Activated naive CD4-positive, alpha-beta T cell treated with anti-CD3 and anti-CD28 coated beads, Interleukin-2, amount 50 U/mL, for 16 hours (primary cell): ENCODE data around the gene PGF.
"Not testable (repeated sequence)": the region's sequence is repeated elsewhere in the genome, so short reads cannot be mapped to it uniquely, and the experiment has no call there.

Source experiments
- DNase-seq: peaks from one replicate; pipeline ENCODE4 v3.0.0-alpha.2; 2020

PGF gene

DNA sequence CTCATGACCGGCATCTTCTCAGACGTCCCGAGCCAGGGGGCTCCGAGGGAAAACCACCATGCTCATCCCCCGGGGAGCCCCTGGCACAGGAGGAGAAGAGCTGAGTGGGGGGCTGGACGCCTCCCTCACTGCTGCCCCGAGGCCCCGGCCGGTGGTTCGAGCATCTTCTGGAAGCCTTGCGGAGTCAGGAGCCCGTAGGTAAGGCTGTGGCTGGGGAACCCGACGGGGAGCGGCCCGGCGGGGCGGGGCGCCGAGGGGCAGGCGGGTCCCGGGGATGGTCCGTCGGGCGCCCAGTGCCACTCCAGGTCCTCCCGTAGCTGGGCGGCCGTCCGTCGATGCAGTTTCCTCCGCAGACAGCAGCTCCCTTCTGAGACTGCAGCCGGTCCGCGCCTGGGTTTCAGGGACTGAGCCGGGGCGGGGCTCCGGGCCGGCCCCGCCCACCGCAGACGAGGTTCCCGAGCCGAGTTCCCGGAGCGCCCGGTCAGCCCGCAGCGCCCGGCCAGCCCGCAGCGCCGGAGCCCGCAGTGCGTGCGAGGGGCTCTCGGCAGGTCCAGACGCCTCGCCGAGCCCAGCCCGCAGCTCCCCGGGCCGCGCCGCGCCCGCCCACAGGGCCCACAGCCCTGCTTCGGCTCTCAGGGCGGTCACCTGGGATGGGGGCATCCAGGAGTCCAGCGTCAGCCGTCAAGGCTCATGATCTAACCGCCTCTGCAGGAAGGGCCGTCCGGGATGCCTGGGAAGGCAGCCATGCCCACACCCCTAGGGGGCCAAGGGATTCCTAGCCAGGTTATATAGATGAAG lies at the start of gene PGF:
Gene PGF, minus strand, starts transcription at position 369 of the 798 bp plus-strand sequence. Its CDS starts 355 bp downstream, at position 14.
- peak; percentile 22 for DNase-seq

DNA sequence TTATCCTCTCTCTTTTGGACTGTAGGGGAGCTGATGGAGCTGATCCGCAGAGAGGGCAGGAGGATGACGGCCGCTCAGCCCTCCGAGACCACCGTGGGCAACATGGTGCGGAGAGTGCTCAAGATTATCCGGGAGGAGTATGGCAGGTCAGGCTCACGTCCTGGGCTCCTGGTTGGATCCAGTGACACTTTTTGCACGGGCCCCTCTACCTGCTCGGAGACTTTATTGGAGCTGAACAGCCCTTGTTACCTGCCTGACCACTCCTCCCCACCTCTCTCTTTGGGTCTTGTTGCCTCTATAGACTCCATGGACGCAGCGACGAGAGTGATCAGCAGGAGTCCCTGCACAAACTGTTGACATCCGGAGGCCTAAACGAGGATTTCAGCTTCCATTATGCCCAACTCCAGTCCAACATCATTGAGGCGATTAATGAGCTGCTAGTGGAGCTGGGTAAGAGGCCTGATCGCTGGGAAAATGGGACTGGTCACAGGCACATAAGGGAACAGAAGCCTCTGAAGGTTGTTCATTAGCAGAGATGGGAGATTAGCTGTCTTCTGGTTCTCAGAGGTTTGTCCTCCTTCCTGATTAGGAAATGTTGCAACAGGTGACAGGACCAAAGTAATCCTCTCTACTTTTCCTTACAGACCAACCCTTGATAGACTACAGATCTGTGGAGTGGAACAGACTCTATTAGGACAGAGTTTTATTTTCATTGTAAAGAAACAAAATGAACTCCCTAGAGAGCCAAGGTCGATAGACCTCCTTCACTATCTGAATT lies 48.0 kb upstream of the PGF start:
- no peak for DNase-seq

DNA sequence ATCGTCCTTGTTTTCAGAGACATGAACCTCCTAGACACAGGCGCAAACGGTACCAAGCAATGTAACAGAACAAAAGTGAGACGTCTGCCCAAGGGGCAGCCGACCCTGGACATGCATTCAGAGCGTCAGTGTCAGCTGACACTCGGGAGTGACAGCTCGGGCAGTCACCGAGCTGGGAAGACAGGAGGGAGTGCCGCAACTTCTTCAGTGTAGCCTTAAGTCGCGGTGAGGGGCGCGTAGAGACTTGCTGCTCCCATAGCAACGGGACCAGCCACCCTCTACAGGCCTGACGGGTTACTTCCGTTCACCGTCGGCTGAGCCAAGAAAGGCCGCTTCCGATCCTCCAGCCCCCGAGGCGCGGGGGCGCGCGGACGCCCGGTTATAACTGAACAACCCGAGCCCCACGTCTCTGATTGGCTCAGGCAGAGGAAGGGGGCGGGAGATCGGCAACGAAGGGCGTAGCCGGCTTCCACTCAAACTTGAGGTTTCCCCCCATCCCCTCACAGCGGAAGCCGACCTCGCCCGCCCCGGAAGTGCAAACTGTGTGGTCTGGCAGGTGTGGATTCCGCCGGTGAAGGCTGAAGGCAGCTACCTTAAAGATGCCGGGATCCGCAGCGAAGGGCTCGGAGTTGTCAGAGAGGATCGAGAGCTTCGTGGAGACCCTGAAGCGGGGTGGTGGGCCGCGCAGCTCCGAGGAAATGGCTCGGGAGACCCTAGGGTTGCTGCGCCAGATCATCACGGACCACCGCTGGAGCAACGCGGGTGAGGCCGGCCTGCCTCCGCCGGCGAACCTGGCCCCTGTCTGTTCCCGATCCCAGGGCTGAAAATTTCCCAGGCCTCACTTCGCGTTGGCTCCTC lies 47.2 kb upstream of the PGF start, which contains the start of gene EIF2B2:
Gene EIF2B2, plus strand, starts transcription at position 530 of the 858 bp plus-strand sequence. Its CDS starts 70 bp downstream, at position 600.
- peak; percentile 99 for DNase-seq

- no peak for DNase-seq
These were observed 46.5 kb upstream of the PGF start for GRCh38 chr14:75001899-75002298.

GRCh38 chr14:75001261-75001660 lies 45.9 kb upstream of the PGF start:
- DNase-seq, result no peak

DNA sequence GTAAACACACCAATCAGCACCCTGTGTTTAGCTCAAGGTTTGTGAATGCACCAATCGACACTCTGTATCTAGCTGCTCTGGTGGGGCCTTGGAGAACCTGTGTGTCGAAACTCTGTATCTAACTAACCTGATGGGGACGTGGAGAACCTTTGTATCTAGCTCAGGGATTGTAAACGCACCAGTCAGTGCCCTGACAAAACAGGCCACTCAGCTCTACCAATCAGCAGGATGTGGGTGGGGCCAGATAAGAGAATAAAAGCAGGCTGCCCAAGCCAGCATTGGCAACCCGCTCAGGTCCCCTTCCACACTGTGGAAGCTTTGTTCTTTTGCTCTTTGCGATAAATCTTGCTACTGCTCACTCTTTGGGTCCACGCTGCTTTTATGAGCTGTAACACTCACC lies 40.4 kb upstream of the PGF start:
- not testable (repeated sequence) for DNase-seq

DNA sequence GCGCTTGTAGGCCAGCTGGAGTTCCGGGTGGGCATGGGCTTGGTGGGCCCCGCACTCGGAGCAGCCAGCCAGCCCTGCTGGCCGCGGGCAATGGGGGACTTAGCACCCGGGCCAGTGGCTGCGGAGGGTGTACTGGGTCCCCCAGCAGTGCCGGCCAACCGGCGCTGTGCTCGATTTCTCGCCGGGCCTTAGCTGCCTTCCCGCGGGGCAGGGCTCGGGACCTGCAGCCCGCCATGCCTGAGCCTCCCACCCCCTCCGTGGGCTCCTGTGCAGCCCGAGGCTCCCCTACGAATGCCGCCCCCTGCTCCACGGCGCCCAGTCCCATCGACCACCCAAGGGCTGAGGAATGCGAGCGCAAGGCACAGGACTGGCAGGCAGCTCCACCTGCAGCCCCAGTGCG lies 38.8 kb upstream of the PGF start:
- DNase-seq, result not testable (repeated sequence)

- no peak for DNase-seq
These were observed 33.6 kb upstream of the PGF start for GRCh38 chr14:74988993-74989392.

- DNase-seq, result no peak
These were observed 32.7 kb upstream of the PGF start for GRCh38 chr14:74988131-74988530.

GRCh38 chr14:74985806-74986205 lies 30.4 kb upstream of the PGF start:
- no peak for DNase-seq

DNA sequence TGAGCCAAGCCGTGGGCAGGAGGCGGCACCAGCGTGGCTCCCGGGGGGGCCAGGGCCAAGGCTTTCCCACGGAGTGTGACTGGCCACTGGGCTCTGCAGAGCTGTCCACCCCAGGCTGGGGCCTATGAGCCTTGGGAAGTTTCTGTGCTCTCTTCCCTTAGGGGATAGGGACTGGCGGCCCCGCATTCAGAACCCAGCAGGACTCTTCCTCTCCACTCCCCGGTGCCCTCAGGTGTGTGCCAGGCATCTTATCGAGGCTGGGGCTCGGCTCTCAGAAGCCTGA lies 29.6 kb upstream of the PGF start:
- no peak for DNase-seq

GRCh38 chr14:74984236-74985027 lies 29.0 kb upstream of the PGF start:
- no peak for DNase-seq

DNA sequence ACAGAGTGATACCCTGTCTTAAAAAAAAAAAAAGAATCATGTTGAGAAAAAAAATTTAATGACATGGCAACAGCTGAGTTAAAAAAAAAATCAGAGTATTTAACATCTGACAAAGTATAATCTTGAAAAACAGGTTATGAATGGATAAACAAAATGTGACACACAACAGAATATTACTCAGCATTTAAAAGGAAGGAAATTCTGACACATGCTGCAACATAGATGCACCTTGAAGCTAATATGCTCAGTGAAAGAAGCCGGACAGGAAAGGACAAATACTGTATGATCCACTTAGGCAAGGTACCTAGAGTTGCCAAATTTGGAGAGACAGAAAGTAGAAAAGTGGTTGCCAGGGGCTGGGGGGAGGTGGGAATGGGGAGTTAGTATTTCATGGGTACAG lies 27.9 kb upstream of the PGF start:
- no peak for DNase-seq

DNA sequence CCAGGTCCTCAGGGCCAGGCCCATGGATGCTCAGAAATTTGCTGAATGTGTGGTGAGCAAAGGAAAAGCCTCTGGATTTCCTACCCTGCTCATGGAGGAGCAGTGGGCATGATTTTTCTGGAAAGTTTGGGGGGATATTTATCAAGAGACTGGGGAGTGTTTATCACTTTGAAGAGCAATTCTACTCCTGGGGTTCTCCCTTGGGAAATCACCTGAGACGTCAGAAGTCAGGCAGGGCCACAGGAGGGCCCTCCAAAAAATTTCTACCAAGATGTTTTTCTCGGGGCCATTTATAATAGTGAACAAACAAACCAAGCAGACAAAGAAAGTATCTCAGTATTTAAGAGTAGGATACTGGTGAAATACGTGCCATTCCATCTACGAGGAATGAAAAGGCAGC lies 27.3 kb upstream of the PGF start:
- no peak for DNase-seq

DNA sequence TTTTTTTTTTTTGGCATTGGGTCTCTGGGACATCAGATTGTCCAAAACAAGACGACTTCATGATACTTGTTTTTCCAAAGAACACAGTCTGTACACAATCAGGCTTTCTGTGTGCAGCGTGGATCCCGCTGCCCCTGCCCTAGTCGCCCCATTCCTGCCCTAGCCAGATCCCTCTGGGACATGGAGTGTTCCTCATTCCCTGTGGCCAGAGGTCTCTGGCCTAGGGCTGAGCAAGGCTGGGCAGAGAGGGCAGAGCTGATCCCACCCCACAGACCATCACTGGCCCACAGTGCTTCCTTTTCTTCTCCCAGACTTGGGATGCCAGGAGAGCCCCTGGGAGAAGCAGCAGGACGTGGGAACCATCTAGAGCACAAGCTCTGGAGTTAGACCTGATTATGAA lies 26.4 kb upstream of the PGF start:
- no peak for DNase-seq

- DNase-seq, result no peak
These were observed 26.0 kb upstream of the PGF start for GRCh38 chr14:74981462-74981782.

GRCh38 chr14:74980731-74981461 lies 25.5 kb upstream of the PGF start:
- no peak for DNase-seq

DNA sequence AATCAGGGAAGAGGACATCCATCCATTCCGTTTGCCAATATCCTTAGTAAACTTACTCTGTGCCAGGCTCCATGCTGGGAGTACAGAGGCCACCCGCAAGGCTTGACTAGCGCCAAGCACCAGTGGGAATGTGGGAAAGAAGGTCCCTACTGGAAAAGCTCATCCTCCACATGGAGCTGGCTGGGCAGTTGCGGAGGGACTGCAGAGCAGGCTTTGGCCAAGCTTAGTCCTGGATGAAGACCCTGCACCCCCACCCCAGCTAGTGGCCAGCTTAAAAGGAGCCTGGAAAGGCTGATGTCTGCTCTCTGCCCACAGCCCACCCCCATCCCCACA lies 25.0 kb upstream of the PGF start:
- no peak for DNase-seq

- no peak for DNase-seq
These were observed 24.3 kb upstream of the PGF start for GRCh38 chr14:74979442-74980397.

DNA sequence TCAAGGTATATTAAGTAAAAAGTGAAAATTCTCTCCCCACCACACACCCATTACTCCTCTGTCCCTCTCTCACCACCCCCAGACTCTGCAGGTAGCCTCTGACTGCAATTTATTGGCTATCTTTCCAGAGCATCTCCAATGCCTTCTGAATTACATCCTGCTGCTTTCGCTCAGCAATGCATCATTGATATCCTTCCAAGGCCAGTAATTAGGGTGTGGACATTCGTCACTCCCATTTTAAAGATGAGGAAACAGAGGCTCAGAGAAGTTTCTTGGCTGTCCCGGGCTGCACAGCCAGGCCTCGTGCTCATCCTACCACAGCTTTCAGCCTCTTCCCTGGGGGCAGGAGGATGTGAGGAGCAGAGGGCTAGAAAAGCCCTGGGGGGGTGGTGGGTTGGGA lies 23.6 kb upstream of the PGF start:
- no peak for DNase-seq

DNA sequence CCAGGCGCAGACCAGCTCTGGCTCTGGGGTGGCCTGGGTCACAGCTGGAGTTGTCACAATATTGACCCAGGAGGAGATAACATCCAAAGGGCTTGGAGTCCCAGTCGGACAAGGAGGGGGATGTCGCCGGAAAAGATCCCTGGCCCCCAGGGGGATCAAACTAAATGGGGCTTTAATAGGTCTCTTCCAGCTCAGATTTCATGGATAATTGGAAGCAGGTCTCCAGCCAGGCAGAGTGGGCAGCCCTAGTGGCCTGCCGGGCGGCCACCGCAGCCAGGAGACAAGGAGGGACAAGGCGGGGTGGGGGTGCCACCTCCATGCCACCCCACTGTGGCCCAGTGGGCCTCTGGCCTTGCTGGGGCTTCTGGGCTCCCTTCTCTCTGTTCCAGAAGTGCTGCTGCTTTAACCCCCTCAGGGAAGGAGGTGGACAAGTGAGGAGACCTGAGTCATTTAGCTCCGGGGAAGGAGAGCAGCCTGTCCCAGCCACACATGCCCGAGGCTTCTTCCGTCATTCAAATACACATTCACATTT lies 23.1 kb upstream of the PGF start:
- no peak for DNase-seq
